HG03442 (cell line): ENCODE results near the gene TTC6.
A peak's percentile ranks its signal among the peaks of the same experiment; 100 is the strongest.

ENCODE experiments used
- ATAC-seq: cut with Tn5 transposase; IDR thresholded peaks from one replicate; pipeline ENCODE4 v1.9.1; 2021; ENCODE audit warnings: mild to moderate bottlenecking, moderate library complexity; ENCODE audit not compliant: unreplicated experiment

TTC6 gene

GRCh38 chr14:37595809-37596621 is 586 bp downstream of the TTC6 start:
- ATAC-seq: peak; percentile 42

GRCh38 chr14:37596790-37597472 is 1.5 kb downstream of the TTC6 start:
- no peak for ATAC-seq

- ATAC-seq: no peak
These were observed 2.1 kb downstream of the TTC6 start for GRCh38 chr14:37597538-37597913.

GRCh38 chr14:37597914-37598746 is 2.7 kb downstream of the TTC6 start:
- no peak for ATAC-seq

GRCh38 chr14:37598747-37599506 is 3.5 kb downstream of the TTC6 start:
- ATAC-seq: no peak

- ATAC-seq: no peak
These were observed 4.3 kb downstream of the TTC6 start for GRCh38 chr14:37599507-37600368.

- ATAC-seq: no peak
These were observed 5.7 kb downstream of the TTC6 start for GRCh38 chr14:37600880-37601741.

GRCh38 chr14:37601865-37602264 is 6.4 kb downstream of the TTC6 start:
- ATAC-seq: no peak

- no peak for ATAC-seq
These were observed 7.4 kb downstream of the TTC6 start for GRCh38 chr14:37602605-37603453.

- ATAC-seq: no peak
These were observed 8.3 kb downstream of the TTC6 start for GRCh38 chr14:37603688-37604251.

- no peak for ATAC-seq
These were observed 11.2 kb downstream of the TTC6 start for GRCh38 chr14:37606678-37607077.

GRCh38 chr14:37608649-37609048 is 13.2 kb downstream of the TTC6 start:
- no peak for ATAC-seq

- ATAC-seq: no peak
These were observed 15.6 kb downstream of the TTC6 start for GRCh38 chr14:37610945-37611523.

- no peak for ATAC-seq
These were observed 20.3 kb downstream of the TTC6 start for GRCh38 chr14:37615582-37616289.

GRCh38 chr14:37616853-37617252 is 21.4 kb downstream of the TTC6 start:
- no peak for ATAC-seq

GRCh38 chr14:37617864-37618365 is 22.5 kb downstream of the TTC6 start:
- no peak for ATAC-seq
